ENCODE data around the gene MSX2.
A peak's percentile ranks its signal among the peaks of the same experiment; 100 is the strongest.

Gene MSX2

GRCh38 chr5:174724484-174725260 is at the start of gene MSX2:
TSS of gene MSX2 (plus strand) at chr5:174724582. CDS start at chr5:174724660, 78 bp downstream.
- DNase-seq, result peak in 1 of 3 experiments; percentile 89

- DNase-seq, result no peak
Observed at GRCh38 chr5:174675110-174675509, 49.3 kb upstream of the MSX2 start.

DNA sequence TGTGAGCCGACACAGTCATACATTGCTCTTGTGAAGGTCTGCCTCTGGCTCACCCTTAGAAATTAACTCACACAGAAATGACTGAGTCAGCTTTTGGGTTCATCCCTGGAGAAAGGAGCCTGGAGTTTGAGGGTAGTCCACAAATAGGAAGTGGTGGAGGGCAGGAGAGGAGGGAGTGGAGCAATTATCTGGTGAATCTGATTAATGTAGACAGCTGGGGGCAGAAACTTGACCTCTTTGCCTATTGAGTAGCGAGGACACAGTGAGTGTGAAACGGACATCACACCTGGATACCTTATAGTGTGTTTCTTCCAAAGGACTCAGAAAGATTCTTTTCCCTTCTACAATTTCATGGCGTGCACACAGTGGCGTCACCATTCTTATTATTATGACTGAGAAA is 48.5 kb upstream of the MSX2 start:
- no peak for DNase-seq

DNA sequence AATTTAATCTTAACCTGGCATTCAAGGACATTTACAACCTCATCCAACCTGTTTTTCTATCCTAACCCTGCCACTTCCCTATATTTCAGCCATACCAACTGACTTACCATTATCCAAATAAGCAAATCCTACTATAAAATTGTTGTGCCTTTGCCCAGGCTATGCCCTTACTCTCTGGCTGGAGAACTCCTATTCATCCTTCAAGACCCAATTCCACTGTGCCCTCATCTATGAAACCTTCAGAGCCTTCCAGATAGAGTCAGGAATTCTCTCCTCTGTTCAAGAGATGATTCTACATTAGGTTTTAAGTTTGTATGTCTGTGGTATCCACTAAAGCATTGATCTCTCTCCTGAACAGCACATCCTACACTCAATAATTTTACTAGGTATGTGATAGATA is 46.3 kb upstream of the MSX2 start:
- DNase-seq, result no peak

- no peak for DNase-seq
Observed at GRCh38 chr5:174680901-174681565, 43.3 kb upstream of the MSX2 start.

DNA sequence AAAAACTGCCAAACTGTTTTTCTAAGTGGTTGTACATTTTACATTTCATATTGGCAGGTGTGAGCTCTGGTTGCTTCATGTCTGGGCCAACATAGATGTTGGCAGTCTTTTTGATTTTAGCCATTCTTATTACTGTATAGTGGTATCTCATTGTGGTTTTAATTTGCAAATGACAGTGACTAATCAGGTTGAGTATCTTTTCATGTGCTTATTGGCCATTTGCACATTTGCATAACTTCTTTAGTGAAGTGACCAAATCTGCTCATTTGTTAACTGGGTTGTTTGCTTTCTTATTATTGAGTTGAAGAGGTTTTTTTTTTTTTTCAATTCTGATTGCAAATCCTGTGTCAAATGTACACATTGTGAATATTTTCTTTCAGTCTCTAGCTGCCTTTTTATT is 36.9 kb upstream of the MSX2 start:
- DNase-seq, result no peak

DNA sequence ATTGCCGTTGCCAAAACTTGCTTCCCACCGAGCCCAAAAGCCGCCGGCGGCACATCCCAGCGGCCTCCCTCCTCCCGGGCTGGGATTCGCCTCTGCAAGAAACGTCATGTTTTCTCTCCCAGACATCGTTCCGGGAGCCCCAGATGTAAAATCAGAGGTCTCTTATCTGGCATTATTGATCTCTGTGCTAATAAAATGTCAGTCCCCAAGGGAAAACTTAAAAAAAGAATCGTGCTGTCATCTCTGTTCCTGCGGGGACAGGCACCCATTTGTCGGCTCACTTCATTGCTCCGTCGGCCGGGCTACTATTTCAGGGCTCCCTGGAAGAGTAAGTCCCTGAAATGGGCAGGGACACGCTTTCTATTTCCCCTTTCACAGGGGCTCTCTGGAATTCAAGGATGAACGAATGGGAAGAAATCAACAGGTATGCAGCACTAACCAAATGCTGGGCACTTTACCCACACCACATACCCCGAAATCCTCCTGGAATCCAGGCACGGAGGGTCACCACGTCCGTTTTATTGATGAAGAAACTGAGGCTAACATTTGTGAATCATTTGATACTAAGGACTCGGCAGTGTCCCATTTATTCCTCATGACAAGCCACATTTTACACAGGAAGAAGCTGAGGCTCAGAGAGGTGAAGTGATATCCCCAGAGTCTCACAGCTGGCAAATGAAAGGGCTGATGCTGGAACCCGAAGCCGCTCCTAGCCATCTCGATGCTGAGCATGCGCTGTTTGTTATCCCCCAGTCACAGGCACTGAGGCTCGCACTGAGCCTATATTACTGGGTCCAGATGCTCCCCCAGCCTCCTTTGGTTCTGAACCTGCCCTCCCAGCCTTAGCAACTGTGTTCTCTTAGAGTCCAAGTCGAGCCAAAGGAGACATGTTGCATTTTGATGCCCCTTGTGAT is 35.7 kb upstream of the MSX2 start:
- no peak for DNase-seq

DNA sequence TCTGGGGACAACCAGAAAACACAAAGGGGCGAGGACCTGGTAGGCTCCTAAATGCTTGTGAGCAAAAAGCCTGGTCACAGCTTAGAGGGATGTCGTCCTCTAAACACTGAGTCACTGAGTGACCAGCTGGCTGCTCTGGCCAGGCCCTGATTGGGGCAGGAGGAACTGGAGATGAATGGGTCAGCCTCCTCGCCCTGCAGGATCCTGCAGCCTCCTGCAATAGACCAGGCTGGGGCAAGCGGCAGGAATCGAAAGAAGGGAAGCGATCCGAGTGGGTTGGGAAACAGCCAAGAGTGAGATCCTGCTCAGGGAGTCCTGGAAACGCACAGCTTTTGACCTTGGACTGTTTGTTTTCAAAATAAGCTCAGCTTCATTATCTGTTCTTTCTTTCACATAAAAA is 34.1 kb upstream of the MSX2 start:
- DNase-seq, result no peak

DNA sequence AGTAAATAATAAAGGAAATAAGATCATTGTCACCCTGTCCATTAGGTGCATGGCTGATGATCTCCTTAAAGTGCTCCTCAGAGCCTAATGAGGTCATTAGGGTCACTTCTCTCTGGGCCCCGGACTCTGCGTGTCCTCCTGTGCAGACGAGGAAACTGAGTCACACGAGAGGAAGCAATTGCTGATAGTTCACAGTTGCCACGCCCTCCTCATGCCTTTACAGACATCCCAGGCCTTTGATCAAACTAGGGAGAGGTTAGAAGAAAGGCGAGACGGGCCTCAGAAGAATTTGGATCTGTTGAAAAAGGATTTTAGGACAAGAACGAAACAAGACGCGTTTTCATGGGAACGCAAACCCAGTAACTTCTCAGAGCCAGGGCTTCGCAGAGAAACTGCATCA is 32.0 kb upstream of the MSX2 start:
- no peak for DNase-seq

DNA sequence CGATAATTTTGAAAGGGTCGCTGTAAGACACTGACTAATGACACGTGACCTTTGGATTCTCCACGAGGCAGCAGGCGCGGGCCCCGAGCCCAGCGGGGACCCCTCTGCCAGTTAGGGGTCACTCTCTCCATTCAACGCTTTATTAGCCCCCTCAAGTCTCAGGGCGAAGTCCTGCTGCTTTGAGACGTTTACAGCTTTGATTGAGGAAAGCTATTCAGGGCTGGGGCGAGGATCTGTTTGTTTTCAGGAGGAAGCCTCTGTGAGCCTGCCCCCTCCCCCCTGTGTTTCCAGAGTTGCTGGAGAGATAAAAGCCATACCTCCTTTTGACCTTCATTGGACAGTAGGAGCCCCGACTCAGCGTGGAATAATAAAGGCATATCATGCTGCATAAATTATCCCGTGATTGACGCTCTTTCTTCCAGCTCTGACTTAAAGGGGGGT is 31.4 kb upstream of the MSX2 start:
- no peak for DNase-seq

GRCh38 chr5:174693697-174694385 is 30.5 kb upstream of the MSX2 start:
- no peak for DNase-seq

DNA sequence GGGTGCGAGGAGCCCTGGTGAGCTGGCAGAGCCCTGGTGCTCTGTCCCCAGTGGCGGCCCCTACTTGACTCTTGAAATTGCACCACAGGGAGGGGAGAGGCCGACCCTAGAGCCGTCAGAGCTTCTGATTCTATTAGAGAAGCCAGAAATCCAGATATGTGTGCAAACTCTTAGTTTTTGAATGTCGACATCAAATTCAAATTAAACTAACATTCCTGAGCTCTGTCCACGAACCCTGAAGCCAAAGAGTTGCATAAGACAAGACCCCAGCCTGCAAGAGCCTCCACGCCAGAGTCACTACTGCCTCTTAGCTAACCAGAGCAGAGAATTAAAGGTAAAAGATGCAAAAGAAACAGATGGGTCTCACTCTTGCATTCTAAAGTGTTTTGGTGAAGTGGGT is 29.8 kb upstream of the MSX2 start:
- no peak for DNase-seq

- no peak for DNase-seq
Observed at GRCh38 chr5:174698156-174698555, 26.2 kb upstream of the MSX2 start.

- no peak for DNase-seq
Observed at GRCh38 chr5:174699131-174699530, 25.3 kb upstream of the MSX2 start.

GRCh38 chr5:174706997-174707572 is 17.3 kb upstream of the MSX2 start:
- DNase-seq, result no peak

DNA sequence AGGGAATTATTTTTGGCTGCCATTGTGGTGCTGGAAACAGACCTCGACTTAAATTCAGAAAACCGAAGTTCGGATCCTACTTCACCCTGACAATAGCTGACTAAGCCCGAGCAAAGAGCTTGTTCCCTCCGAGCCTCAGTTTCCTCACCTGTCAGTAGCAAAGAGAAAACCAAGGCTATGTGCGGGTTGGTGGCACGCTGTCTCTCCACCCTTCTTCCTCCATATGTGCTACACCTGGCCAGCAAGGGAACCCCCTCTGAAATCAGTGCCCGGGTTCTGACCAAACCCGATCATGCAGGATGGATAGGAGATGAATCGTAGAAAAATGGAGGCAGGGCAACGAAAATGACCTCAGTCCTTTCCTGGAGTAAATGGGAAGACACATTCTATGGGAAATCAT is 16.7 kb upstream of the MSX2 start:
- DNase-seq, result no peak

DNA sequence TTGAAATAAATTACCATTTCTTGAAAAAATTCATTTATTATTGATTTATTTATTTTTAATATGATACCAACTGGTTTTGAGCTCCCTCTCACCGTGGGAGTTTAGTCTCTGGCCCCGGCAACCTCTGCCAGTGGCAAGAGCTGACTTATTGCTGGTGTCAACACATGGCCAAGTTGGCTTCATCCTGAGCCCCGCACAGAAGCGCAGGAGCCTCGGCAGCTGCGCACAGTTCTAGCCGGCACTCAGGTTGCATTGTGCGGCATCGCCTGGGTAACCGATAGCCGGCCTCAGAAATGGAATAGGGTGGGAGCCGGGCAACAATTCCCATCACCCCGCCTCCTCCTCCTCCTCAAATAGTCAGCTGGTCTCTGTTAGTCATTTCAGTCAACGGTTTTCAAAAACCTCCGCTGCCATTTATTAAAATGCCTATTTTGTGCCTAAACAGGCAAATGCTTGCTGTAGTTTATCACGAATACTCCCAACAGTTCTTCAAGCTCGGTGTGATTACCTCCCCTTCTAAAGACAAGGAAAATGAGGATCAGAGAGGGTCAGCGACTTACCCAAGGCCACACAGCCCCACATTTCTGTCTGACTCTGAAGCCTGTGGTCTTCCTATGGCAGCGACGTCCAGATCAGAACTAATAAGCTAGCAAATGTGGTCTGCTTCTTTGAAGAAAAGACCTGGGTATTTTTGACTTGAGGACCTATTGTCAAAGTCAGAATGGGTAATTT is 15.7 kb upstream of the MSX2 start:
- DNase-seq, result peak in 1 of 3 experiments; percentile 0

DNA sequence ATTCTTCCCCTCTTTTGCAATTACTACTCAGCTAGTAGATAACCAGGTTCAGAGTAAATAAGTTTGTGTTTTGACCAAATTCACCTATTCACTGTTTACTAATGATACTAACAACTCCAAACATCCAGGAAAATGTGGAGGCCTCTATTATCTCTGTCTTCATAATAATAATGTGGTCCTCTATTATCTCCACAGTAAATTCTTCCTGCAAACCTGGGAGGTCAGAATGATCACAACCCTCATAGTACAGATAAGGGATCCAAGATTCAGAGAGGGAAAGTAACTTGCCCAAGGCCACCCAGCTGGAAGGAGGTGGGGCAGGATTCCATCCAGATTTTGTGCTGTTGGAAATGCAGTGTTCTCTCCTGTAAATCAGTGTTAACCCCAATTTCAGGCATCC is 9.6 kb upstream of the MSX2 start:
- DNase-seq, result no peak

DNA sequence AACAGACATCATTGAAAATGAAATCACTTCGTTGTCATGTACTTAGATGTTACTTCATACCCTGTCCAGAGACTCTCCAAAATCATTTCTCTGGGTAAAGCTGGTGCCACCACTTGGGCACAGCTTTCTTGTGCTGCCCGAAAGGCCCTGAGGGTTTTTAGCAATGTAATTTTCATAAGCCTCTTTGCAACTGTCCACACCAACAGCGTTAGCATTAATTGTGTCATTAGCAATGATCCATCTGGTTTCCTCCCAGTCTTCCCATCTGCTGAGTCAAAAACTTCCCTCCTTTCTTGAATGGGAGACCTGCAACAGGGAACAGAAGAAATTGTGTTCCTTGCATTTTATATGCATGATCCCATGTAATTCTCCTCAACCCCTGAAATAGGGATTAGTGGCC is 8.6 kb upstream of the MSX2 start:
- no peak for DNase-seq

DNA sequence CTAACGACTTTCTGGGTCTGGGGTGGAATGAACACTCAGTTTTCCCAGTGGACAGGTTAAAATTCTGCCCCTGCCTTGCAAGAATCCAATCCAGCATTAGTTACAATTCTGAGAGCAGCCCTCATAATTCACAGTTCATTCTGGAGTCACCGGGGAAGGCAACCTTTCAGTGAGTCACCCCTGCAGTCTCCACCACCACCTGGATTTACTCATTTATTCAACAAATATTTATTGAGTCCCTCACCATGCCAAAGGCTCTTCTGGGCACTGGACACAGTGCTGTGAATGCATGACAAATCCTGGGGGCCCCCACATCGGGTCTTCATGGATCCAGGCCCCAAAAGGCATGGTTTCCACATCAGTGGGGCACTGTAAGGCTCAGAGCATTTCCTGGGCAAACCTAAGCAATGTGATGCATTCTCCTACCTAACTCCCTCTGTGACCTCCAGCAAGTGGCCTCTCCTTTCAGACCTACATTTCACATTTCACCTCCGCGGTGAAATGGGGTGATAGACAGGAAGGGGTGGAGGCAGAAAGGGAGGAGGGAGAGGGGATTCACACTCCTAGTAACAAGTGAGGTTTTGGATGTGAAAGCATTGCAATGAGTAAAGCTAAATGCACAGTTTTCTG is 6.4 kb upstream of the MSX2 start:
- no peak for DNase-seq

DNA sequence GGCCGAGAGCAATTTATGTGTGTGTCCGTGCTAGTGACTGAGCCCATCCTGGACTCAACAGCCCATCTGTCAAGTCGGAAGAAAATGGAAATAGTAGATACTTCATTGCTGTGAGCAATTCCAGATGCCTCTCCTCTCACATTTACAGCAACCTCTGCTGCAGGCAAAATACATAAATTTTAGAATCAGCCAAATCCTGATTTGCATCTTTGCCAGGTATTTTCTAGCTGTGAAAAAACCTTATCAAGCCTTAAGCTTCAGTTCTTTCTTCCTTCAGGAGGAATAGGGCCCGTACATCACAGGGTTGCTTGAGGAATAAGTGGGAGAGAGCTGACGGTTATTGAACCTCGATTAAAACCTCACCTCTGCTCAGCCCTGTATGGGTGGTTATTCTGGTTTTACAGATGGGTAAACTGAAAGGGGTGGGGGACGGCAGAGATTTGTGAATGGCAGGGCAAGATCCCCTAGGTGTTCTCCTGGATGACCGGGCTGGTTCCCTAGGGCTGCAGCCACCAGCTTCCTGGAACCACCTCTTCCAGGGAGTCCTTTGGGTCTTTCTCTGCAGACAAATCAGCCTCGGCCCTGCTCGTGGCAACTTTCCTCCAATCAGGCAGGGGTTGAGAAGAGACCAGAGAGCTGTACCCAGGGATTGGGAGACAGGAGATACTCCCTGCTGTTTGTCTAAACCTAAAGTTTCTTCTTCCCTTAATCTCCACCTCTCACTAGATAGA is 5.3 kb upstream of the MSX2 start:
- DNase-seq, result no peak
